Measurements from ENCODE around the gene ZNF839.

DNA sequence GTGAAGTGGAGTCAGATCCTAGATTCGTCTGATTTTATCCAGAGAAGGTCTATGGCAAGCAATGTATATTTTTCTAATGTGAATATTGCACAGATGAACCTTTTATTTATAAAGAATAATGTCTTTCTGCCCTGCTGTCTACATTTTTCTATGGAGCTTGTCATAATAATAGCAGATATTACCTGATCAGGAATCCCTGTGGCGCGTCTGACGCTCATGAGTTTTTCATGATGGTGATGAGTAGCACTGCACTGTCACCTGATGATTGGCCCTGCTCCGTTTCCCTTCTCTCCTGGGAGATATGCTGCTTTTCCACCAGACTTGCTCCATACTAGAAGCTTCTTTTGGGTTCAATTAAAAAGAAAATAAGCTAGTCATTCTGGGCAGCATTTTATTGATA is 22.7 kb downstream of the ZNF839 start:
- TF ChIP-seq GATA2 (IDR thresholded peaks at IDR 0.05; ENCODE audit: low read depth, low read length) = no peak
- no peak for TF ChIP-seq GATA3 (IDR thresholded peaks at IDR 0.05; ENCODE audit: low read depth, low read length)
